SK-N-SH (cell line): Measurements from ENCODE around the gene FGD6. TPM values are rescaled to one million over a fixed set of nuclear protein-coding genes. Genes with fewer than 3 reads are reported as not detected.

Experiments
- CTCF ChIA-PET: fragments of 300-600, 350-600 bp; formaldehyde crosslinking; extraction: SDS; loops from one replicate; lab custom pipeline; 2021; lab: Yijun Ruan, JAX
- POLR2A ChIA-PET: fragments of 350-600 bp; sonication (Branson Sonifier 250); formaldehyde crosslinking; extraction: SDS; loops from one replicate; lab custom pipeline; 2020; ENCODE audit warnings: antibody characterized with exemption, inconsistent platforms; lab: Yijun Ruan, JAX
- DNase-seq: peaks from one replicate; pipeline ENCODE4 v3.0.0; 2012
- H2AFZ ChIP-seq: fragments of 200-600 bp; sonication (generic); 2 replicates; pipeline ENCODE4 v1.8.1; 2016; ENCODE audit warnings: antibody characterized with exemption, mild to moderate bottlenecking, low read depth
- H3F3A ChIP-seq: fragments of 200-600 bp; sonication (generic); replicated peaks from 2 replicates; pipeline ENCODE3; 2016; ENCODE audit warnings: antibody characterized with exemption, mild to moderate bottlenecking; ENCODE audit not compliant: insufficient read depth
- H3K27ac ChIP-seq, 2 experiments: fragments of 200-500 bp in 1 of 2; fragments of 200-600 bp in 1 of 2; sonication (Bioruptor generic) in 1 of 2; sonication (generic), shearing (Covaris generic) in 1 of 2; 2 replicates each; pipeline versions ENCODE4 v1.5.1 to v1.6.1; 2014 to 2016; ENCODE audit warnings: low read depth in 2 of 2, inconsistent platforms in 1 of 2, low read length in 1 of 2, mild to moderate bottlenecking in 1 of 2, mixed read lengths in 1 of 2
- H3K27me3 ChIP-seq: fragments of 200-600 bp; sonication (generic), shearing (Covaris generic); 2 replicates; pipeline ENCODE4 v1.6.1; 2016; ENCODE audit warnings: mixed run types; ENCODE audit not compliant: insufficient read depth
- H3K36me3 ChIP-seq, 2 experiments: fragments of 200-500 bp in 1 of 2; fragments of 200-600 bp in 1 of 2; sonication (Bioruptor generic) in 1 of 2; sonication (generic) in 1 of 2; replicated peaks in 1 of 2; 2 replicates each; pipeline versions ENCODE3 to v1.5.1; 2014 to 2016; ENCODE audit warnings: low read length in 1 of 2, mild to moderate bottlenecking in 1 of 2; ENCODE audit not compliant: insufficient read depth in 2 of 2, control insufficient read depth in 1 of 2
- H3K4me1 ChIP-seq, 2 experiments: fragments of 200-500 bp in 1 of 2; fragments of 200-600 bp in 1 of 2; sonication (Bioruptor generic) in 1 of 2; sonication (generic), shearing (Covaris generic) in 1 of 2; 2 replicates each; pipeline versions ENCODE4 v1.5.1 to v1.6.1; 2014 to 2016; ENCODE audit warnings: low read depth in 1 of 2, low read length in 1 of 2, mixed run types in 1 of 2; ENCODE audit not compliant: insufficient read depth in 2 of 2, control insufficient read depth in 1 of 2
- H3K4me2 ChIP-seq: fragments of 200-600 bp; sonication (generic), shearing (Covaris generic); 2 replicates; pipeline ENCODE4 v1.6.1; 2017; ENCODE audit warnings: mixed run types
- H3K4me3 ChIP-seq, 2 experiments: fragments of 200-500 bp in 1 of 2; fragments of 200-600 bp in 1 of 2; sonication (Bioruptor generic) in 1 of 2; sonication (generic), shearing (Covaris generic) in 1 of 2; 2 replicates each; pipeline versions ENCODE4 v1.5.1 to v1.8.1; 2014 to 2016; ENCODE audit warnings: low read depth in 2 of 2, inconsistent platforms in 1 of 2, low read length in 1 of 2, mild to moderate bottlenecking in 1 of 2, mixed read lengths in 1 of 2, moderate library complexity in 1 of 2
- H3K79me2 ChIP-seq: fragments of 200-600 bp; sonication (generic); 2 replicates; pipeline ENCODE4 v1.8.1; 2017; ENCODE audit warnings: mild to moderate bottlenecking; ENCODE audit not compliant: insufficient read depth
- H3K9ac ChIP-seq: fragments of 200-600 bp; sonication (generic); 2 replicates; pipeline ENCODE4 v1.6.1; 2017; ENCODE audit warnings: mixed run types
- H3K9me2 ChIP-seq: fragments of 200-600 bp; sonication (generic); 2 replicates; pipeline ENCODE4 v1.6.1; 2017; ENCODE audit warnings: mixed run types
- H3K9me3 ChIP-seq: fragments of 200-600 bp; sonication (generic); 2 replicates; pipeline ENCODE4 v1.6.1; 2017; ENCODE audit warnings: mixed run types, mild to moderate bottlenecking, moderate library complexity
- H4K20me1 ChIP-seq: fragments of 200-600 bp; sonication (generic); 2 replicates; pipeline ENCODE4 v1.6.1; 2017; ENCODE audit warnings: mild to moderate bottlenecking, mixed run types; ENCODE audit not compliant: insufficient read depth
- EP300 ChIP-seq, 2 experiments: IDR thresholded peaks; 2 replicates each; pipeline versions ENCODE4 v1.4.0 to v1.6.1; 2012; ENCODE audit warnings: borderline replicate concordance in 1 of 2, low read depth in 1 of 2, low read length in 1 of 2
- FOSL2 ChIP-seq: IDR thresholded peaks from 2 replicates; pipeline ENCODE4 v1.4.0; 2012; ENCODE audit warnings: low read depth, mild to moderate bottlenecking, moderate library complexity, borderline replicate concordance
- JUND ChIP-seq: IDR thresholded peaks from 2 replicates; pipeline ENCODE4 v1.4.0; 2012
- MEF2A ChIP-seq: IDR thresholded peaks from 2 replicates; pipeline ENCODE4 v1.4.0; 2012; ENCODE audit warnings: low read depth, borderline replicate concordance
- PBX3 ChIP-seq: IDR thresholded peaks from 2 replicates; pipeline ENCODE4; 2012
- POLR2AphosphoS5 ChIP-seq: IDR thresholded peaks from 2 replicates; pipeline ENCODE4 v1.6.1; 2012; ENCODE audit warnings: low read depth, low read length
- RCOR1 ChIP-seq: fragments of 150-350 bp; IDR thresholded peaks from 2 replicates; pipeline ENCODE4 v1.6.1; 2017; ENCODE audit warnings: antibody characterized with exemption, low read length
- REST ChIP-seq: IDR thresholded peaks from 2 replicates; pipeline ENCODE4 v1.6.1; 2012; ENCODE audit warnings: mild to moderate bottlenecking, low read depth, low read length, moderate library complexity
- RFX5 ChIP-seq: IDR thresholded peaks from 2 replicates; pipeline ENCODE4 v1.6.1; 2012; ENCODE audit warnings: mild to moderate bottlenecking, improper control_type of control experiment, low read length
- RXRA ChIP-seq: IDR thresholded peaks from 2 replicates; pipeline ENCODE4 v1.4.0; 2012; ENCODE audit warnings: low read depth, mild to moderate bottlenecking, borderline replicate concordance
- TCF12 ChIP-seq: IDR thresholded peaks from 2 replicates; pipeline ENCODE4 v1.4.0; 2012
- YY1 ChIP-seq: IDR thresholded peaks from 2 replicates; pipeline ENCODE4 v1.4.0; 2012; ENCODE audit warnings: low read depth, mild to moderate bottlenecking
- WGBS: methylation state at CpG from one replicate; pipeline ENCODE4 v1.1.6; 2017; ENCODE audit warnings: low lambda C conversion rate; 5-methylcytosine and 5-hydroxymethylcytosine counted together
- polyA plus RNA-seq, 3 experiments: library from polyadenylated mRNA; depleted of rRNA; stranded (reverse); fragments of >200 nt; gene quantifications; 2 replicates each; pipeline ENCODE4 v1.2.3, GENCODE V29; 2012
- TF ChIP-seq, protein P1 (sequence below): fragments of 200-600 bp; sonication (generic); IDR thresholded peaks from 2 replicates; pipeline ENCODE4 v1.6.1; 2017; ENCODE audit warnings: antibody characterized with exemption, mild to moderate bottlenecking, moderate library complexity
- TF ChIP-seq, protein P2 (sequence below): IDR thresholded peaks from 2 replicates; pipeline ENCODE4 v1.4.0; 2012; ENCODE audit warnings: low read depth, borderline replicate concordance

Gene FGD6
- polyA plus RNA-seq, 1 of the 3 experiments (the other 2 are of a cell fraction) = 2.8 TPM

GRCh38 chr12:95055057-95055456 is 162.2 kb downstream of the FGD6 start:
- no peak overlapping the region for H3K27ac ChIP-seq
- POLR2A ChIA-PET = no interaction called here
- 93% methylated on average over 2 of the region's 2 CpGs for WGBS
- H3K36me3 ChIP-seq = peaks cover 35 to 60% of the 10 kb centered on the region in 2 experiments
- H3F3A ChIP-seq = no peaks in the 10 kb centered on the region
- TF ChIP-seq PBX3 (no peak), POLR2AphosphoS5 (no peak), EP300 (IDR thresholded peaks at IDR 0.05; ENCODE audit: borderline replicate concordance in 1 of 2, low read depth in 1 of 2, low read length in 1 of 2) (no peak), TCF12 (no peak), FOSL2 (no peak), YY1 (no peak), RFX5 (no peak), RXRA (no peak)
- TF ChIP-seq, protein P1, sequence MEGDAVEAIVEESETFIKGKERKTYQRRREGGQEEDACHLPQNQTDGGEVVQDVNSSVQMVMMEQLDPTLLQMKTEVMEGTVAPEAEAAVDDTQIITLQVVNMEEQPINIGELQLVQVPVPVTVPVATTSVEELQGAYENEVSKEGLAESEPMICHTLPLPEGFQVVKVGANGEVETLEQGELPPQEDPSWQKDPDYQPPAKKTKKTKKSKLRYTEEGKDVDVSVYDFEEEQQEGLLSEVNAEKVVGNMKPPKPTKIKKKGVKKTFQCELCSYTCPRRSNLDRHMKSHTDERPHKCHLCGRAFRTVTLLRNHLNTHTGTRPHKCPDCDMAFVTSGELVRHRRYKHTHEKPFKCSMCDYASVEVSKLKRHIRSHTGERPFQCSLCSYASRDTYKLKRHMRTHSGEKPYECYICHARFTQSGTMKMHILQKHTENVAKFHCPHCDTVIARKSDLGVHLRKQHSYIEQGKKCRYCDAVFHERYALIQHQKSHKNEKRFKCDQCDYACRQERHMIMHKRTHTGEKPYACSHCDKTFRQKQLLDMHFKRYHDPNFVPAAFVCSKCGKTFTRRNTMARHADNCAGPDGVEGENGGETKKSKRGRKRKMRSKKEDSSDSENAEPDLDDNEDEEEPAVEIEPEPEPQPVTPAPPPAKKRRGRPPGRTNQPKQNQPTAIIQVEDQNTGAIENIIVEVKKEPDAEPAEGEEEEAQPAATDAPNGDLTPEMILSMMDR = no peak
- H3K79me2 ChIP-seq = no peaks in the 10 kb centered on the region
- CTCF ChIA-PET = interaction anchor here (2.0 kb wide), 1 partner anchor 18 kb away, joined by 5 read pairs; the partner anchor contains the start of gene NR2C1
- H3K9ac ChIP-seq = no peak overlapping the region
- no peak overlapping the region for H3K4me3 ChIP-seq
- no peaks in the 10 kb centered on the region for H4K20me1 ChIP-seq
- H3K9me3 ChIP-seq = no peaks in the 10 kb centered on the region
- no peaks in the 10 kb centered on the region for H3K27me3 ChIP-seq
- no peaks in the 10 kb centered on the region for H3K4me1 ChIP-seq
- no peak for DNase-seq
- H3K9me2 ChIP-seq = no peaks in the 10 kb centered on the region
- no peak overlapping the region for H3K4me2 ChIP-seq
- no peak overlapping the region for H2AFZ ChIP-seq

GRCh38 chr12:95054206-95054605 is 163.1 kb downstream of the FGD6 start:
- H3K27ac ChIP-seq = no peak overlapping the region
- H3K4me3 ChIP-seq = no peak overlapping the region
- no peaks in the 10 kb centered on the region for H3F3A ChIP-seq
- ChIA-PET POLR2A (no interaction called here), CTCF (no interaction called here)
- H3K4me1 ChIP-seq = no peaks in the 10 kb centered on the region
- no peak overlapping the region for H2AFZ ChIP-seq
- H3K4me2 ChIP-seq = no peak overlapping the region
- peaks cover 35 to 59% of the 10 kb centered on the region in 2 experiments for H3K36me3 ChIP-seq
- H4K20me1 ChIP-seq = no peaks in the 10 kb centered on the region
- no peak for DNase-seq
- no peak overlapping the region for H3K9ac ChIP-seq
- H3K9me2 ChIP-seq = no peaks in the 10 kb centered on the region
- H3K27me3 ChIP-seq = no peaks in the 10 kb centered on the region
- no peaks in the 10 kb centered on the region for H3K9me3 ChIP-seq
- no peaks in the 10 kb centered on the region for H3K79me2 ChIP-seq
- 93% methylated on average over 2 of the region's 2 CpGs for WGBS
- no peak for TF ChIP-seq RCOR1
- TF ChIP-seq, protein P2, sequence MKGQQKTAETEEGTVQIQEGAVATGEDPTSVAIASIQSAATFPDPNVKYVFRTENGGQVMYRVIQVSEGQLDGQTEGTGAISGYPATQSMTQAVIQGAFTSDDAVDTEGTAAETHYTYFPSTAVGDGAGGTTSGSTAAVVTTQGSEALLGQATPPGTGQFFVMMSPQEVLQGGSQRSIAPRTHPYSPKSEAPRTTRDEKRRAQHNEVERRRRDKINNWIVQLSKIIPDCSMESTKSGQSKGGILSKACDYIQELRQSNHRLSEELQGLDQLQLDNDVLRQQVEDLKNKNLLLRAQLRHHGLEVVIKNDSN = no peak
- TF ChIP-seq JUND = no peak
- no peak for TF ChIP-seq TCF12
- no peak for TF ChIP-seq POLR2AphosphoS5
- no peak for TF ChIP-seq MEF2A
- no peak for TF ChIP-seq YY1
- TF ChIP-seq REST = no peak
